HEK293 (cell line): ENCODE data around the gene CDYL.

Source experiments
- ATF2 ChIP-seq: fragments of 450-650 bp; formaldehyde crosslinking; IDR thresholded peaks from 2 replicates; pipeline ENCODE4 v1.5.1; 2016; ENCODE audit warnings: missing biosample characterization, missing genetic modification characterization, low read depth
- CTCF ChIP-seq: fragments of 450-650 bp; formaldehyde crosslinking; IDR thresholded peaks from 2 replicates; pipeline ENCODE4 v1.5.1; 2016; ENCODE audit warnings: missing biosample characterization, missing genetic modification characterization
- ZNF133 ChIP-seq: fragments of 450-650 bp; formaldehyde crosslinking; IDR thresholded peaks from 2 replicates; pipeline ENCODE4 v1.5.1; 2016; ENCODE audit warnings: missing biosample characterization, missing genetic modification characterization

GRCh38 chr6:4888841-4889240, 112.6 kb downstream of the CDYL start:
- no peak for TF ChIP-seq CTCF (tag by site-specific recombination)
- TF ChIP-seq ZNF133 (tag by site-specific recombination): no peak
- no peak for TF ChIP-seq ATF2 (tag by site-specific recombination)
